ENCODE results near the gene ZDBF2.
"Not testable (repeated sequence)": the region's sequence is repeated elsewhere in the genome, so short reads cannot be mapped to it uniquely, and the experiment has no call there.

The ZDBF2 gene

DNA sequence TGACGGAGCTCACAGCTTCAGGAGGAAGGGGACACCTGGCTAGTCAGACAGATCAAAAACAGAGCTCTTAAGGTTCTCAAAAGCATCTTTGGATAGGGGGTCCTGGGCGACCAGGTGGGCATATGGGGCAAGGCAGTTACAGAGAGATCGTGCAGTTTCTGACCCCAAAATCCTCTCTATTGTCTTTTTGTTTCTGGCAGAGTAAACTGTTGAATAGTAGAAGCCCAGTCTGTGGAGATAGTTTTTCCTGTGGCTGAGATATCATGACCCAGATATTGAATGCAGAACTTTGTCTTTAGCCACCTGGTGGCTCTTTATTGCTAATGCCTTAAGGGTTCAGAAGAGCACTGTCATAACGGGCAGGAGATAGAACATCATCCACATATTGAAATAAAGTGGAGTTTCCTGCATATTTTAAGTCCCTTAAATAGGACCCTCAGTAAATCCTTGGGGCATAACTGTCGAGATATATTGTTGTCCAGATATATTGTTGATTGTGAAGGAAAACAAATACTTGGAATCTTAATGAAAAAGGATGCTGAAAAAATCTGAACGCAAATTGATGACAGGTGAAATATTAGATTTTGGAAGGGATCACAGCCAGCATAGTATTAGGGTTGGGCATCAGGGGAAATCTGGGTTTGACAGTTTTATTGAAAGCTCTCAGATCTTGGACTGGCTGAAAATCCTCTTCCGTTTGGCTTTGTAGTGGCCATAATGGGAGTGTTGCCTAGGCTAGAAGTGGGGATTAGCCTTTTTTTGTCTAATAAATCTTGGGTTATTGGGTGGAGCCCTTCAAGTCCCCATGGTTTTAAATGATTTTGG, 14.1 kb upstream of the ZDBF2 start:
- peak; percentile 78 for DNase-seq

DNA sequence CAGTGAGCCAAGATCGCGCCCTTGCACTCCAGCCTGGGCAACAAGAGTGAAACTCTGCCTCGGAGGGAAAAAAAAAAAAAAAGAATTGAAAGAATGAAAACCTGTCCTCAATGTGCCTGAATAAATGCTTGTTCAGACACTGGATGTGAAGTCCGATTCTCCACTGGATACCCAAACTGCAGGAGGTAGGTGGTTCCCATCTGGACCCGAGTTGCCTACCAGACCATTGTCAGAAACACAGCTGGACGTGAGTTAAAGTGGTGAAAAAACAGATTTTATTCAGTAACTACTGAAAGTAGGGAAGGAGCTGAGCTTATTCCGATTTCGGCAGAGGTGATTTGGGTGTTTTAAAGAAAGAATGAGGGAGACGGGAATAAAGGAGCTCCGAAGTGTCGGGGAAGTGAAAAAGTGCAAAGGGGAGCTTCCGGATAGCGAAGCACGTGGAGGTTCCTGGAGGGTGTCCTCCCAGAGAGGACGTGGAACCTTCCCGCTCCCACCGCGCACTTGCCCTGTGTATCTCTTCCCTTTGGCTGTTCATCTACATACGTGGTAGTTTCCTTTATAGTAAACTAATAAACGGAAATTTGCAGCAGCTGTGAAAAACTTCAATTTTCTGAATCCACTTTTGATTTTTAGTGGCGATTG, 10.4 kb upstream of the ZDBF2 start:
- DNase-seq, result no peak

DNA sequence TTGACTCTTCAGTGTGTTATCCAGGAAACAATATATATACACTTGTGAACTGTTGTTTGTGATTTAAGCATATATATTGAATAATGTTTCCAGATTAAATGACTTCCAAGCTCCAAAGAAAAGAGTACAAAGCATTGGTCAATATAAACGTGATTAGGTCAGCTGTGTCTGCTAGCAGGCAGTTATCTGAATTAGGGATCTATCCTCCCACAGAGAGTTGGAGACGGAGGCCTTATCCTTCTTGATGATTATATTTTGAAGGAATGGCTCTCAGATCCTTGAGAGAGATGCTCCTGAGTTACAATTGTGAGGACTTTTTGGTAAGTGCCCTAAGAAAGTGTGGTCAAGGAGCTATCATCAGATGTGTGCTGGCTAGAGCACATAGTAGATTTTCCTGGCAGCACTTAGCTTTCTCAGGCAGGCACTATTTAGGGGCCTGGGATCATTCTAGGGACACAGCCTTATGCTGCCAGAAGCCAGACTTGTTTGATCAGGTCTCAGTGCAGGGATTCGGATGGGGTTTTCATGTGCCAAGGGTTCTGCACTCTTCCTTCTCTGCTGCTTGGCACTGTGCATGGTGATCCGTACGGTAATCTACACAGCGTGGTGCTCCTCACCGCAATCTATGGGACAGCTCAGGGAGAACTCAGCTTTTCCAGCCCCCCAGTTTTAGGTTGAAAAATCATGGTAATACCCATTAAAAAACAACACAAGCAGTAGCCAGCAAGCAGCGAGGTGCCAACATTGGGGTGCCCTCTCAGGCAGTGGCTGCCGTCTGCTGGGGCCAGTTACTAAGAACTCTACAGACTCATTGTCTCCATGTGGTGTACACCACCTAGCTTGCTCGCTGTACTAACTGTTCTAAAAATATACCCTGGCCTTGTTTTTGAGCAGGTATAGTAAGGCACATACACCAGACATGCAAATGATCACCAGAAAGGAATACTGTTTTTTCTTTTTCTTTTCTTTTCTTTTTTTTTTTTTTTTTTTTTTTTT, 8.0 kb upstream of the ZDBF2 start:
- DNase-seq, result no peak

DNA sequence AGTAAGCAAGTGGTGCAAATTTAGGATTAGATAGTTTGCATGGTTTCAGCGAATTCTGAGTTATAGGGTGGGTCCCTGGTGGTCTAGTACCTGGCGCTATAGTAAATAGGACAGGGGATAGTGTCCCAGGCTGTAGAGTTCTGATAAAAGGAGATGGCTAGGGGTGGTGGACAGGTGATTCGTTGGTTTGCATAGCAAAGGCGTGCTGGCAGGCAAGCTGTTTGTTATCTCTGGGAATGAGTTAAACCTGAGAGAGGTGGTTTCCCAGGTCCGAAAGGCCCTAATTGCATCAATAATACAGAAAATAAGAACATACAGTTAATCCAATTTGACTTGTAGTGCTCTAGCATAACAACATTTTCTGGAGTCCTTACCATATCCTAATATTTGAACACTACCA, 6.9 kb upstream of the ZDBF2 start:
- DNase-seq, result no peak

DNA sequence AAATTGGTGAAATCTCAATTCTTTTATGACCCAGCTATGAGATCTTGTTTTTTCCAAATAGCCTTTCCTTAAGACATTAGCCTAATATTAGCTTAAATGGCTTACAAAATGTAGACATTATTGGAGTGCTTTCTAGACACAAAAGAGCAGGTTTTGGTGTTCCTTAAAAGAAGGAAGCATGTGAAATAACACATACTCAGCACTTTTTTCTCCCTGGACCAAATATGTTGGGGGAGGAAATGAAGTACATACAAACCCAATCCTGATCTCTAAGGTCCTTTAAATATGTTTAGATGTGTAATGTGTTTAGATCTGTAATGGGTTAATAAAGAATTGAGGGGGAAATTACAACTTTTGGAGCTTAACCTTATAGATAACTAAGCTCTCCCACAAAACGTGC, 3.4 kb upstream of the ZDBF2 start:
- no peak for DNase-seq

- DNase-seq, result no peak
Observed at GRCh38 chr2:206273905-206274304, 558 bp upstream of the ZDBF2 start.

DNA sequence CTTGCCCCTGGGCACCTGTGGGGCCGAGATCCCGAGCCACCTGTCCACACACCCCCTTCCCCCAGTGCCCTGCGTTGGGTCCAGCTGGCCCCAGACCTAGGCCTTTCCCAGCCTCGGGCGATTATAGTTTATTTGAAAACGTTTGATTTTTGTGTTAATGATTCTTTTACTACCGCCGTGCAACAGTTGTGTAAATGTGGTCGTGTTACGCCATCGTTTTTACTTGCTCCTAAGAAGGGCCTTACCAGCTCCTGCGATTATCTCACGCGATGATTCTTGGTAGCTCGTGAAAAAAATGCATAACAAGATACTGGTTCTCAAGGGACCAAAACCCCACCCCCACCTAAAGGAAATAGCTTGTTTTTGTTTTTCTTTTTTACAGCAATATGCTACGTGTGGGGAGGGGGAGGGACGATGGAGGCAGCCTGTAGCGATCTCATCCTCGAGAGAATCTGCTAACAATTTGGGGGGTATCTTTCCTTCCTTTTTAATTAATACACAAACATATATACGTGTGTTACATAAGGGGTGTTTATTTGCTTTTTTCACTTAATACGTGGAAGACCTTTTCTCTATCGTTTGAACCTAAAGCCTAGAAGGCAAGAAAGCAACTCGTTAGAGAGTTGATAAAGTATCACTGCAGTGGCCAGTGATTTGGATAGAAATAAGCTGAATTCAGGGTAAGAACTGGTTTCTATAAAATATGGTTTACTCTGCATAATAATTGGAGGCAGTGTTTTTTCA, 1.0 kb downstream of the ZDBF2 start:
- no peak for DNase-seq

DNA sequence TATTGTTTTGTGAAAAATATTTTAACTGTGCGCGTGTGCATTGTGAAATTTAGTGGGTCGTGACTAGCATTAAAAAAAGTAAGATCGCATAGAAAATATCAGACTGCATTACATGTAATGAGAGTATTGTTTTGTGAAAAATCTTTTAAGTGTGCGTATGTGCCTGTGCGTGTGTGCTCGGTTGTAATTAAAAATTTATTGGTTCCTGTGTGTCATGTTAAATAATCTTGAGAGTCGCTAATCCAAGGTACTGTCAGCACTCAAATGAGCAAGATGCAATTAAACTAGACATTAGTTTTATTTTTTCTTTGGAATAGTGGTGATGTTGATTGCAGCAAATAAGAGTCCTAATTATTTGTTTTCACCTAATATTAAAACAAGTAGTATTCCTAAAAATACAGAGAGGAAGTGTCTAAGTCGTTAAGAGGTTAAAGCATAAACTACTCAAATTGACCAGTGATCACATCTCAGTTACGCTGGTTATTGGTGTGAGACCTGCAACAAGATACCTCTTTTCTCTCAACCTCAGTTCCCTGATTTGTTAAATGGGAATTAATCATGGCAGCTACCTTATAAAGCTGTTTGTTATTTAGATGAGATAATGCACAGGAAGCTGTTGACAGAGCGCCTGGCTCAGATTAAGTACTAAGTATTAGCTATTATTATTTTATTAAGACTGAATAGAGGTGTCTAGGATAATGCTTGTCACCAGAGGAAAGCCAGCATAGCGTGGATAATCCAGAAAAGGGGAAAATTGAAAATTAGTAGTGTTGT, 1.9 kb downstream of the ZDBF2 start:
- DNase-seq, result no peak

DNA sequence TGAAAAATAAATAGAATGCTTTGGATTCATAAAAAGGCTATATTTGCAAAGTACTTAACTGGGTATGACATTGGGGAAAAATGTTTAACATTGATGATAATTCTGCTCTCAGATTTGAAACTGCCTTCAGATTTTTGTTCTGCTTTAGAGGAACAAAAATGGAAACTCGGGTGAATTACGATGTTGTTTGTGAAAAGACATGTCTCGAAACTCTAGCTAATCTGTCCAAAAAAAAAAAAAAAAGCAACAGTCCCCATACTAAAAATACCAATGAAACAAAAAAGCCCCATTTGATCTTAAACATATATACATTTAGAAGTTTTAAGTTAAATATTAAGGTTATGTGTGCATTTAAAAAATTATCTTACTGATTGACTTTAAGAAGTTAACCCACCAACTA, 3.0 kb downstream of the ZDBF2 start:
- DNase-seq, result no peak

- DNase-seq, result no peak
Observed at GRCh38 chr2:206282746-206283145, 8.3 kb downstream of the ZDBF2 start.

GRCh38 chr2:206287197-206287596, 12.7 kb downstream of the ZDBF2 start:
- DNase-seq, result no peak

GRCh38 chr2:206289391-206289790, 14.9 kb downstream of the ZDBF2 start:
- DNase-seq, result no peak

DNA sequence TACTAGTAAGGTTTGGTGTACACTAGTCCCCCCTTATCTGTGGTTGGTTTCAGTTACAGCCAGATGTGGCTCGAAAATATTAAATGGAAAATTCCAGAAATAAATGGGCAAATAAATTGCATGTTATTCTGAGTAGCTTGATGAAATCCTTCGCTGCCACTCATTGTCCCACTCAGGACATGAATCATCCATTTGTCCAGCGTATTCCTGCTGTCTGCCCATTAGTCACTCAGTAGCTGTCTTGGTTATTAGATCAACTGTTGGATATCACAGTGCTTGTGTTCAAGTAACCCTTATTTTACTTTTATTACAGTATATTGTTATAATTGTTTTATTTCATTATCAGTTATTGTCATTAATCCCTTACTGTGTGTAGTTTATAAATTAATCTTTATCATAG, 21.7 kb downstream of the ZDBF2 start:
- DNase-seq, result no peak

DNA sequence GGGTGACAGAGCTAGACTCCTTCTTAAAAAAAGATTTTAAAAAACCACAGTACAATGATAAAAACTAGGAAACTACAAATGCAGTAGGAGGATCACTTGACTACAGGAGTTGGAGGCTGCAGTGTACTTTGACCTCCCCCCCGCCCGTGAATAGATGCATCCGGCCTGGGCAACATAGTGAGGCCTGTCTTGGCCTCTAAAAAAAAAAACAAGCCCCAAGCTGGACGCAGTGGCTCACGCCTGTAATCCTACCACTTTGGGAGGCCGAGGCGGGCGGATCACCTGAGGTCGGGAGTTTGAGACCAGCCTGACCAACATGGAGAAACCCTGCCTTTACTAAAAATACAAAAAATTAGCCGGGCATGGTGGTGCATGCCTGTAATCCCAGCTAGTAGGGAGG, 25.1 kb downstream of the ZDBF2 start:
- not testable (repeated sequence) for DNase-seq

DNA sequence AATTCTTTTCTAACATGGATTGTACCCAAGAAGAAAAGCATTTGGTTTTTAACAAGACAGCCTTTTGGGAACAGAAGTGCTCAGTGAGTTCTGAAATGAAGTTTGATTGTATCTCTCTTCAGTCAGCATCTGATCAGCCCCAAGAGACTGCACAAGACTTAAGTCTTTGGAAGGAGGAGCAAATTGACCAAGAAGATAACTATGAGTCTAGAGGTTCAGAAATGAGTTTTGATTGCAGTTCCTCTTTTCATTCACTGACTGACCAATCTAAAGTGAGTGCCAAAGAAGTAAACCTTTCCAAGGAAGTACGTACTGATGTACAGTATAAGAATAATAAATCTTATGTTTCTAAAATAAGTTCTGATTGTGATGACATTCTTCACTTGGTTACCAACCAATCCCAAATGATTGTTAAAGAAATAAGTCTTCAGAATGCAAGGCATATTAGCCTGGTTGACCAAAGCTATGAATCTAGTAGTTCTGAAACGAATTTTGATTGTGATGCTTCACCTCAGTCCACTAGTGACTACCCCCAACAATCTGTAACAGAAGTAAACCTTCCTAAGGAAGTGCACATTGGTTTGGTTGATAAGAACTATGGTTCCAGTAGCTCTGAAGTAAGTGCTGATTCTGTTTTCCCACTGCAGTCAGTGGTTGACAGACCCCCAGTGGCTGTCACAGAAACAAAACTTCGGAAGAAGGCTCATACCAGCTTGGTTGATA, 31.2 kb downstream of the ZDBF2 start:
- no peak for DNase-seq

DNA sequence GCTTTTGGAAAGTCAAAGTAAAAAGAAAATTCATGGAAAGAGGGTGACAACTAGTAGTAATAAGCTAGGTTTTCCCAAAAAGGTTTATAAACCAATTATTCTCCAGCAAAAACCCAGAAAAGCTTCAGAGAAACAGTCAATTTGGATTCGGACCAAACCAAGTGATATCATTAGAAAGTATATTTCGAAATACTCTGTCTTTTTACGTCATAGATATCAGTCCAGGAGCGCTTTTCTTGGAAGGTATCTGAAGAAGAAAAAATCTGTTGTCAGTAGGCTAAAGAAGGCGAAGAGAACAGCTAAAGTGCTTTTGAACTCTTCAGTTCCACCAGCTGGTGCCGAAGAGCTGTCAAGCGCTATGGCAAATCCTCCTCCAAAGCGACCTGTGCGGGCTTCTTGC, 36.6 kb downstream of the ZDBF2 start:
- no peak for DNase-seq

GRCh38 chr2:206316141-206316540, 41.7 kb downstream of the ZDBF2 start:
- no peak for DNase-seq

- DNase-seq, result no peak
Observed at GRCh38 chr2:206323033-206323432, 48.6 kb downstream of the ZDBF2 start.

GRCh38 chr2:206323486-206323885, 49.0 kb downstream of the ZDBF2 start:
- no peak for DNase-seq

DNA sequence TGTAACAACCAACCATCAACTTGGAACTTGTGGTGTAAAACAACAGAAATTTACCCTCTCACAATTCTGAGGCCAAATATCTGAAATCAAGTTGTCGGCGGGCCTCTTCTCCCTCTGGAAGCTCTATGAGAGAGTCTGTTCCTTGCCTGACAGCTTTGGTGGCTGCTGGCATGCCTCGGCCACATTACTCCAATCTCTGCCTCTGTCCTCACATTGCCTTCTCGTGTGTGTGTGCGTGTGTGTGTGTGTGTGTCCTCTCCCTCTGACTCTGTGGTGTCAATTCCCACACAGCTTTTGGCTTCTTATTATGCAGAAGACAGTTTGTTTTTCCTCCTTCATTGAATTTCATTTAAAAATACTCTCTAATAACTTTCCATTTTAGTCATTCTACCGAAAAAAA, 50.4 kb downstream of the ZDBF2 start:
- no peak for DNase-seq

GRCh38 chr2:206328974-206329373, 54.5 kb downstream of the ZDBF2 start:
- no peak for DNase-seq

Data from hematopoietic multipotent progenitor cell treated with erythropoietin and hydrocortisone succinate and interleukin-3 and kit ligand, for 8 days (in vitro differentiated cells).